Inflammatory macrophage (primary cell): Measurements from ENCODE around the gene GBX2.

Experiments used
- DNase-seq, 2 donors: peaks; one replicate each; pipeline ENCODE4 v3.0.0-alpha.2; 2020 to 2022

Gene GBX2

DNA sequence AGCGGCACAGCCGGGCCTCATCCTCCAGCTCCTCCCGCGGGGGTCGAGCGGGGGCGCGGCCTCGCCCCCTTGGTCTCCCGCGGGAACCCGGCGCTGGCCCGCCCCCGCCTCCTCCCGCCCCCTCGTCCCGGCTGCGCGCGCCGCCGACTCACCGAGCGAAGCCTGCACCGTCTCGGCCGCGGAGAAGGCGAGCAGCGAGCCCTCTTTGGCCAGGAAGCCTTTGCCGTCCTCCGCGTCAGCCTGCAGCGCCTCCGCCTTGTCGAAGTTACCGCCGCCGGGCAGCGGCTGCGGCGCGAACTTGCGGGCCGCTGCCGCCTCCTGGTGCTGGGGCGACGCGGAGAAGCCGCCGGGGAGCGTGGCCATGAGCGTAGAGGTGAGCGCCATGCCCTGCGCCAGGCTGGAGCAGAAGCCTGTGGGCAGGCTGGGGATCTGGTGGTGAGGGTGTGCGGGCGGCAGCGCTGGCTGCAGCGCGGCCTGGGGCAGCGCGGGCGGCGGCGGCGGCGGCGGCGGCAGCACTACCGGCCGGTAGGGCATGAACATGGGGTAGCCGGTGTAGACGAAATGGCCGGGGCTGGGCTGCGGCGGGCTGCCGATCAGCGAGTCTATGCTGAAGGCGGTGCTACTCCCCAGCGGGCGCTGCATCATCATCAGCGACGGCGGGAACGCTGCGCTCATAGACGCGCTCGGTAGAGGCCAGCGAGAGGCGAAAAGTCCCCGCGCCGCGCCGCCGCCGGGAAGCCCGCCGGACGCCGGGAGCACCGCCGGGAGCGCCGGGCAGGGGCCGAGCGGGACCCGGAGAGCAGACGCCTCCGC lies 683 bp downstream of the GBX2 start:
- no peak for DNase-seq

DNA sequence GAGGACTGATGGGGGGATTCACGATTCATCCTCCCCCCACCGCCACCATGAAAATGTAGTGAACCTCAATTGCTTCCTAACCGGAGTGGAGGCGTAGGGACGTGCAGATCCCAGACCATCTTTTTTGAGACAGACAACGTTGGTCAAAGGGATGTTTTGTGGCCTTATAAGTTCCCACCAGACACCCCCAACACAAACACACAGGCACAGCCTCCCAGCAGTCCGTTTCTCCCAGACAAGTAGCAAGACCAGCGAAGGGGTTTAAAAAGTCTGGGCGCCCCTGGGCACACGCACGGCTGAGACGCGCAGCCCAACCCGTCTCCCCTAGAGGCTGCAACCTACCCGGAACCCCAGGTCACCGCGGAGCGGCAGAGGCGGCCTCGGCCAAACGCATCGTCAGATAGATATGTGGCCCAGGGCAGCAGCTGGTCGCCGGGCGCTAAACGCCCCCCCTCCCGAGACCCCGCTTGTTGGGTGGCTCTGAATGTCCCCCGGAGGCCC lies 1.3 kb downstream of the GBX2 start:
- DNase-seq, result no peak

DNA sequence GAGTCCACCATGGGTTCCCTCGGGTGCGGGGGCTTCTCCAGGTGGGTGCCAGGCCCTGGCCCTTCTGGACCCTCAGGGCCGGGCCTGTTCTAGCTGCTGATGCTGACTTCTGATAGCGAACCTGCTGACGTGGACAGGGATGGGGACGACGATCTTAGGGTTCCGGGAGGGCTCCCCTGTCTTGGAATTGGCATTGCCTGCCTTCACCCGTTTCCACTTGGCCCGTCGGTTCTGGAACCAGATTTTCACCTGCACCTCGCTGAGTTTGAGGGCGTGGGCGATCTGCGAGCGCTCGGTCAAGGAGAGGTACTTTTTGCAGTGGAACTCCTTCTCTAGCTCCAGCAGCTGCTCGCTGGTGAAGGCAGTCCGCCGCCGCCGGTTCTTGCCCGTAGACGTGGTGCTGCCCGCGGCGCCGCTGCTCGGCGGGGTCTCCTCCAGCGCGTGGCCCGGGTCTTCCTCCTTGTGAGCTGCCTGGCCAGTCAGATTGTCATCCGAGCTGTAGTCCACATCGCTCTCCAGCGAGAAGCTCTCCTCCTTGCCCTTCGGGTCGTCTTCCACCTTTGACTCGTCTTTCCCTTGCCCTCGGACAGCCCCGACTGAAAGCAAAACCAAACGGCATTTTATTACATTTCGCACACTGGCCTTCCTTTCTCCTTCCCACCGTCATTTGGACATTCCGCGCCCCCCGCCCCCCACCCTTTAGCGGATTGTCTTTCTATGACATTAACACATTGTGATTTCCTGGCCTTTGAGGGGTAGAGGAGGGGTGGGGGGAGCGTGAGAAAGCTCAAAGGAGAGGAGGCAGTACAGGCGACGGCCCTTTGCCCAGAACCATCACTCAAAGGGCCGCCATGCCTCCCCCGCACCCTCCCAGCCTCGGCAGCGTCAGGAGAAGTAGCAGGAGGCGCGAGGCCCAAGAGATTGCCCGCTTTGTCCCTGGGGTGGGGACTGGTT lies 2.1 kb downstream of the GBX2 start:
- DNase-seq, result no peak

DNA sequence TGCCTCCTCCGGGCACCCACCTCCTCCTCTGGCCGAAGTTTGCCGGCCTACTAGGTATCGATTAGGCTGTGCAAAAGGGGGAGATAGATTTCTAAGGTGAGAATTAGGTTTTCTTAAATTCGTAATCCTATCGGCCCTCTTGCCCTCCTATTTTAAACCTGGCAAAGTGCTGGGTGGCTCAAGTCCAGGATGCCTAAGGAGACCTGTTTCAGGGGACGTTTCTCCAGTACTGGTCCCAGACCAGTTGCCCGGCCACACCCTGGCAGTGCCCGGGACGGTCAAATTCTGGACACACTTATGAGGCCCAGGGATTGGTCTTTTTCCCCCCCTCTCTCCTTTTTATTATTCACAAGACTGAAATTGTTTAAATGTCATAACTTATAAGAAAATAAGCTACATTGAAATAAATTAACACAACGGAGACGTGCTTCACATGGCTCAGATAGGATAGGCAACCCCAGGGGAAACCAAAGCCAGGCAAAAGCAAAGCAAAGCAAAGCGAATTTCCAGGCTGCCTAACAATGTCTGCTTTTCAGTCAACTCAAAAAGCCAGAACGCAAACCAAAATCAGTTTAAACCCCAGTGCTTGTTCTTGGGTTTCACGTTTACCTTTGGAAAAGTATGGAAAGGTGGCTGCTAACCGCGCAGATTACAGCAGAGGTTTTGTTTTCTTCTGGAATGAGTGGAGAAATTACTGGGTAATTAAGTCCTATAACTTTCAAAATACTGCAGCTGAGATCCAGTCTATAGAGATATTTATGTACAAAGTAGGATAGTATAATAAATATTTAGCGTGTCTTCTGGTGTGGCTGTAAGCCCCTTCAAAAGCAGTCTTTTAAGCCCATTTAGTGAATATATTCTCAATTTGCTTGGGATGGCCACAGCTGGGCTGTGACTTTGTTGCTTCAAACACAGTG lies 3.0 kb downstream of the GBX2 start:
- no peak for DNase-seq

- no peak for DNase-seq
These were observed 3.8 kb downstream of the GBX2 start for GRCh38 chr2:236164201-236164924.

- no peak for DNase-seq
These were observed 4.5 kb downstream of the GBX2 start for GRCh38 chr2:236163471-236164200.

GRCh38 chr2:236162882-236163470 lies 5.2 kb downstream of the GBX2 start:
- no peak for DNase-seq

GRCh38 chr2:236162031-236162845 lies 5.9 kb downstream of the GBX2 start:
- DNase-seq, result no peak

GRCh38 chr2:236161531-236161930 lies 6.7 kb downstream of the GBX2 start:
- DNase-seq, result no peak

DNA sequence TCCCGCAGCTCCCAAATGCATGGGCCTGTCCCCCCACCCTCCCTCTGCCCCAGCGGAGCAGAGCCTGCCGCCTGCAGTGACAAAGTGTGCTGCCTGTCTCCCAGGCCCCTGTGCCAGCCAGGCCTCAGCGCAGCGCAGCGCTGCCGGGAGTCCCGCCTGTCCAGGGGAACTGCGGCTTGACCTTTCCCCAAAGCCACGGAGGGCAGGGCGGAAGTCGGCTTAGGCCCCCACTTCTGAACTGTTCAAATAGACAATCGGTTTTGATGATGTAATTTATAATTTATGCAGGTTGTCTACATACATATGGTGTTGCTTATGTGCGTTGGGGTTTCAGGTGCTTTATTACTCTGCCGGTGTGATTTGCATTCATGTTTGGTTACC lies 7.1 kb downstream of the GBX2 start:
- no peak for DNase-seq

- no peak for DNase-seq
These were observed 7.7 kb downstream of the GBX2 start for GRCh38 chr2:236160366-236161081.

GRCh38 chr2:236159778-236160170 lies 8.4 kb downstream of the GBX2 start:
- DNase-seq, result no peak

DNA sequence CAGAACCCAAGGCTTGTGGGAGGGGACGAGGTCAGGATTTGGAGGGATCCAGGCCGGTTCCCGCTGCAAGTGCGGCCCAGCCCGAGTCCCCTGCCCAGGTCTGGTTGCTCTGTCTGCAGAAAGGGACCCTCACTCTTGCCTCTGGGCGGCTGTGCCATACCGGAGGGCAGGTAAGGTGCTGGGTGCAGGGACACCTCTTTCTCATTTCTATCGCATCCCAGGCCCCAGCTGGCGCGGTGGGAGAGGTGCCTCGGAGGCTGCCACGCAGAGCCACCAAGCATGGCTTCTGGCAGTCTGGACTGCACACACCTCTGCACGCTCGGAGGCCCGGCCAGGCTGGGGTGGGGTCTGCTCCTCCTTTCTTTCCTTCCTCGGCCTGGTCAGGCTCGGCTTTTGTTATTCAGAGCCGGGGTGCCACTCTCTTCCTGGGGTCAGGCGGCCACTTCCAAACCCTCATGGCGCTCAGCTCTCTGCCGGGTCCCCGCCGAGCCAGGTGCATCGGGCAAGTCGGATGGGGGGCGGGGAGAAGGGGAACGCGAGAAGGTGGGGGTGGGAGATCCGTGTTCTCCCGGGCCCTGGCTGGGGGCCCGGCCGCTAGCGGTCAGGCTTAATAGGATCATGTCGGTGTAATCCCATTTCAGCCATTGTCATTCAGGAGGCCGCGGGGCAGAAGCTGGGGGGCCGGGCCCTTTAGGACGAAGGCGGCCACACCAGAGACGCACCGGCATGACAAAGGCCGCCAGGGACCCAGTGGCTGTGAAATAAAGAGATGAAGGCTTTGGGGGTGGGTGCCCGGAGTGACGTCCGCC lies 9.0 kb downstream of the GBX2 start:
- no peak for DNase-seq

- DNase-seq, result no peak
These were observed 10.2 kb downstream of the GBX2 start for GRCh38 chr2:236157815-236158498.

DNA sequence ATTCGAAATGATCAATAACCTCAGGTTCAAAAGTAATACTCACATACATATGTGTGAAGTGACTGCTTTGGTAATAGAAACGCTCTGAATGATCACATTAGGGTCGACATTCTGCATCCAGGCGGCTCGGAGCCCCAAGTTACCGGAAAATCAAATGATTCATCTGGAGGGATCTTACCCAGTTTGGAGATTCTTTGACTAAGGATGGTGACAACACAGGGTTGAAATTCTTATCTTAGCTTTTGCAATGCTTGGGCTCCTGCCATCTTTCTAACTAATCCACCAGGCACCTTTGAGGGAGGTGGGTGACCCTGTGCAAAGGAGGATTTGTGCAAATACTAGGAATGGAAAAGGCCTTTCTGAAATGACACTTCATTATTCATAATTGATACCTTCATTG lies 10.8 kb downstream of the GBX2 start:
- DNase-seq, result no peak

DNA sequence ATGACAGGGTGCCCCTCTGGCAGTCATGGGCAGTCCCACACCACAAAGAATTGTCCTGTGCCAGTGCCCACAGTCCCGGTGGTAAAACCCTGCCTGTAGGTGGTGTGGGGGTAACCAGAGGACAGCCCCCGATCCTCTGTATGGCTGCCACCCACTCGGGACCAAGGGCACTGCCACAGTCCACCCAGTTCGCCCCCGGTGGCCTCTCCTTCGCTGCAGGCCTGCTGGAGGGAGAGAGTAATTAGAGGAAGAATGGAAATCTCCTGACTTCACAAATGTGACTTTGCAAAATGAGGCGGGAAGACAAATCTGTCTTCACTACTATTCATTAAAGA lies 11.4 kb downstream of the GBX2 start:
- no peak for DNase-seq

DNA sequence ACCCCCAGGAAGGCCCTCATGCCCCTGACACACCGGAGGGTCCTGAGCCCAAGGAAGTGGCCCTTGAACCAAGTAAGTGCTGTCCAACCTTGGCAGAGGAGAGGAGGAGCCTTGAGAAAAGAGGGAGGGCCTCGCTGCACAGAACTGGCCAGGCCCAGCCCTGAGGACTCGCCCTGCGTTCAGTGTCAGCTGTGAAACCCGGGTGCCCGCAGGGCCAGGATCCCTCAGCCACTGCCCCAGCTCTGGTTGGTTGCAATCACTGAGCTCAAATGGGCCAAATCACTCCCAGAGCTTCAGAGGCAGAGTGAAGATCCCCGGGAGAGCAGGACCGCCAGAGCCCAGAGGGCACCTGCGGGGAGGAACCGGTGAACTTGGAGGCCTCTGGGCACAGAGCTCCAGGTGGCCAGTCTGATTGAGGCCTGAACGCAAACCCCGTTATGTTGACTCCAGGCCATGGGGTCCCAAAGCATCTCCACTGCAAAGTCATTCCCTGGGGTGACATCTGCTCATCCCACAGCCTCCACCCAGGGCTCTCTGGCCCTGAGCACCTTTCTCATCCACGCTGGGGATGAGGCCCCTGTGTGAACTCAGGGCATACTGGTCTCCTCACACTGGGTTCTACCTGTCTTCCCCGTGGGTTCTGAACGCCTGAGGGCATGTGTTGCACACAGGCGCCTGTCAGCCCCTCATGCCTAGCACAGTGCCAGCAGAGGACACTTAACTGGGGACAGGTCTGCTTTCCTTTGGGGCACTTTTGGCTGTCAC lies 11.9 kb downstream of the GBX2 start:
- DNase-seq, result no peak
